Measurements from ENCODE around the gene KLF16.

Gene KLF16

GRCh38 chr19:1841209-1841924 lies 22.0 kb downstream of the KLF16 start:
- DNase-seq (ENCODE audit: low read depth) = no peak

- DNase-seq (ENCODE audit: low read depth) = no peak
Observed at GRCh38 chr19:1840541-1841115, 22.8 kb downstream of the KLF16 start.

- no peak for DNase-seq (ENCODE audit: low read depth)
Observed at GRCh38 chr19:1839658-1840540, 23.5 kb downstream of the KLF16 start.

GRCh38 chr19:1837625-1838105 lies 25.7 kb downstream of the KLF16 start:
- no peak for DNase-seq (ENCODE audit: low read depth)

- no peak for DNase-seq (ENCODE audit: low read depth)
Observed at GRCh38 chr19:1837222-1837565, 26.2 kb downstream of the KLF16 start.

GRCh38 chr19:1836458-1837221 lies 26.7 kb downstream of the KLF16 start:
- DNase-seq (ENCODE audit: low read depth) = no peak

- DNase-seq (ENCODE audit: low read depth) = no peak
Observed at GRCh38 chr19:1833540-1833939, 29.8 kb downstream of the KLF16 start.

GRCh38 chr19:1832046-1832663 lies 31.2 kb downstream of the KLF16 start:
- DNase-seq (ENCODE audit: low read depth) = no peak

- DNase-seq (ENCODE audit: low read depth) = no peak
Observed at GRCh38 chr19:1830978-1831377, 32.4 kb downstream of the KLF16 start.

- no peak for DNase-seq (ENCODE audit: low read depth)
Observed at GRCh38 chr19:1830568-1830967, 32.8 kb downstream of the KLF16 start.

- DNase-seq (ENCODE audit: low read depth) = no peak
Observed at GRCh38 chr19:1829958-1830357, 33.4 kb downstream of the KLF16 start.

- no peak for DNase-seq (ENCODE audit: low read depth)
Observed at GRCh38 chr19:1828279-1829238, 34.8 kb downstream of the KLF16 start.

- no peak for DNase-seq (ENCODE audit: low read depth)
Observed at GRCh38 chr19:1827566-1828278, 35.7 kb downstream of the KLF16 start.

GRCh38 chr19:1826557-1827521 lies 36.5 kb downstream of the KLF16 start:
- no peak for DNase-seq (ENCODE audit: low read depth)

- DNase-seq (ENCODE audit: low read depth) = no peak
Observed at GRCh38 chr19:1825909-1826556, 37.3 kb downstream of the KLF16 start.

- no peak for DNase-seq (ENCODE audit: low read depth)
Observed at GRCh38 chr19:1824252-1824622, 39.1 kb downstream of the KLF16 start.

- no peak for DNase-seq (ENCODE audit: low read depth)
Observed at GRCh38 chr19:1823539-1824251, 39.7 kb downstream of the KLF16 start.

GRCh38 chr19:1823020-1823419 lies 40.4 kb downstream of the KLF16 start:
- no peak for DNase-seq (ENCODE audit: low read depth)
